ENCODE measurements around the gene TTR. TPM values are rescaled to one million over a fixed set of nuclear protein-coding genes. Genes with fewer than 3 reads are reported as not detected.

Gene TTR
- polyA plus RNA-seq, 4 donors, result 0.63 to 2,731 (median 6.0) TPM

DNA sequence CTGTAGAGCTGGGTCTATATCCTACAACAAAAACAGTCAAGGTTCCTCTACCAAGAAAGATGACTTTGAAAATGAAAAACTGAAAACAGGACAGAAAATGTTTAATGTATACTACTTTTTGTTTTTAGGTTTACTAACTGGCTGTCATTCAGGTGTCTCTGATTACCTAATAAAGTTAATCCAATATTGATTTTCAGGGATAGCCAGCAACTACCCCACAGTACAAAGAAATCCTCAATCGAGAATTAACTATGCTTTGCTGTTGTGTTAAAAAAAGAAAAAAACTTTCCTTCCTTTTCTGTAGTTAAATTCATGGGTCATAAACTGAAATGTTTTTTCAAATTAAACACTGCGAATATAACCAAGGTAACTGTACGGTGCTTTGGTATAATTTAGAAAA lies 45.8 kb downstream of the TTR start:
- DNase-seq (no peak), FAIRE-seq (no peak)
- no peaks in the 10 kb centered on the region for H3K27me3 ChIP-seq (ENCODE audit: control insufficient read depth in 3 of 3, insufficient read depth in 3 of 3, low read length in 3 of 3)
- no peaks in the 10 kb centered on the region for H3K4me1 ChIP-seq (ENCODE audit: control insufficient read depth in 3 of 3, insufficient read depth in 2 of 3, low read depth in 1 of 3, low read length in 2 of 3)
- H3K36me3 ChIP-seq (ENCODE audit: control insufficient read depth in 3 of 3, insufficient read depth in 2 of 3, low read depth in 1 of 3, low read length in 3 of 3), result peaks cover 0 to 11% (median 2%) of the 10 kb centered on the region in 3 donors
- H3K4me3 ChIP-seq (ENCODE audit: low read depth in 1 of 3, low read length in 3 of 3), result no peak overlapping the region
- H3K9me3 ChIP-seq (ENCODE audit: control insufficient read depth in 2 of 2, insufficient read depth in 1 of 2, low read depth in 1 of 2, low read length in 1 of 2), result no peaks in the 10 kb centered on the region
- H3K27ac ChIP-seq (ENCODE audit: low read depth in 1 of 3, low read length in 2 of 3), result no peak overlapping the region
- 91 to 92% (median 92%) methylated on average over 3 of the region's 3 CpGs for WGBS, 3 donors

DNA sequence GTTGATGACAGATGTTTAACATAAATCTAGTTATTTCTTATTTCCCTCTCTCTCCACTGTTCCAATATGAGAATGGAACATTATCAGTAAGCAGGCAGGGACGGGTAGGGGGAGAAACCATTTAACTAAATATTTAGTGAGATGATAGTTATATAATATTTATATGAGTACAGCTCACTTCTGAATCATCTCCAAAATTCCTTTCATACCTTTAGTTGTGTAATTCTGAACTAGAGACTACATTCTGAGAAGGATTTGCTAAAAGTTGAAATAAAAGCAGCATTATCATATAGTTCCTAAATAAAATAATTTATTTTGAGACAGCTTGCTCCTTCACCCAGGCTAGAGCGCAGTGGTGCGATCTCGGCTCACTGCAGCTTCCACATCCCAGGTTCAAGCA lies 51.3 kb downstream of the TTR start:
- 88 to 93% (median 92%) methylated on average over 4 of the region's 4 CpGs for WGBS, 3 donors
- H3K36me3 ChIP-seq (ENCODE audit: control insufficient read depth in 3 of 3, insufficient read depth in 2 of 3, low read depth in 1 of 3, low read length in 3 of 3), result peaks cover 0 to 7% (median 2%) of the 10 kb centered on the region in 3 donors
- H3K9me3 ChIP-seq (ENCODE audit: control insufficient read depth in 2 of 2, insufficient read depth in 1 of 2, low read depth in 1 of 2, low read length in 1 of 2), result no peaks in the 10 kb centered on the region
- H3K27ac ChIP-seq (ENCODE audit: low read depth in 1 of 3, low read length in 2 of 3), result no peak overlapping the region
- DNase-seq (no peak), FAIRE-seq (no peak)
- peaks cover 5 to 15% (median 5%) of the 10 kb centered on the region in 3 donors for H3K4me1 ChIP-seq (ENCODE audit: control insufficient read depth in 3 of 3, insufficient read depth in 2 of 3, low read depth in 1 of 3, low read length in 2 of 3)
- H3K4me3 ChIP-seq (ENCODE audit: low read depth in 1 of 3, low read length in 3 of 3), result no peak overlapping the region
- no peaks in the 10 kb centered on the region for H3K27me3 ChIP-seq (ENCODE audit: control insufficient read depth in 3 of 3, insufficient read depth in 3 of 3, low read length in 3 of 3)

DNA sequence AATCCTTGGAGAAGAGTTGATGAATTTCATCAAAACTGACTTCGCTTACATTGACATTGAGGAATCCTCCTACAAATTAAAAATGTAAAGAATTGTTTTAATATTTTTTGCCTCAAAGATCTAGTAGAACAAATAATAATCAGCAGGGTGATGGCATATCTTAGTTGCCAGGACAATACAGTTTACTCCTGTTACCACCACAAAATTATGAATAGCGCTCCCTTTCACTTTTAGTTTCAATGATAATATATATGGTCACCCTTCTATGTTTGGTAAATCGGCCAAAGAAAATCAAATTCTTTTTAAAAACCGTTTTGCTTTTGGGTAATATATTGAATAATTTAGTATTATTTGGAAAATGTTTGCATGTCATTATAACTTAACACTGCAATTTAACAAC lies 53.7 kb downstream of the TTR start:
- Histone ChIP-seq H3K27ac (ENCODE audit: low read depth in 1 of 3, low read length in 2 of 3) (no peak overlapping the region), H3K9me3 (ENCODE audit: control insufficient read depth in 2 of 2, insufficient read depth in 1 of 2, low read depth in 1 of 2, low read length in 1 of 2) (no peaks in the 10 kb centered on the region), H3K27me3 (ENCODE audit: control insufficient read depth in 3 of 3, insufficient read depth in 3 of 3, low read length in 3 of 3) (no peaks in the 10 kb centered on the region), H3K36me3 (ENCODE audit: control insufficient read depth in 3 of 3, insufficient read depth in 2 of 3, low read depth in 1 of 3, low read length in 3 of 3) (peaks cover 0 to 3% (median 2%) of the 10 kb centered on the region in 3 donors), H3K4me1 (ENCODE audit: control insufficient read depth in 3 of 3, insufficient read depth in 2 of 3, low read depth in 1 of 3, low read length in 2 of 3) (peaks cover 5 to 23% (median 9%) of the 10 kb centered on the region in 3 donors), H3K4me3 (ENCODE audit: low read depth in 1 of 3, low read length in 3 of 3) (no peak overlapping the region)
- DNase-seq (no peak), FAIRE-seq (no peak)
- 85 to 94% (median 88%) methylated on average over 4 of the region's 4 CpGs for WGBS, 3 donors

DNA sequence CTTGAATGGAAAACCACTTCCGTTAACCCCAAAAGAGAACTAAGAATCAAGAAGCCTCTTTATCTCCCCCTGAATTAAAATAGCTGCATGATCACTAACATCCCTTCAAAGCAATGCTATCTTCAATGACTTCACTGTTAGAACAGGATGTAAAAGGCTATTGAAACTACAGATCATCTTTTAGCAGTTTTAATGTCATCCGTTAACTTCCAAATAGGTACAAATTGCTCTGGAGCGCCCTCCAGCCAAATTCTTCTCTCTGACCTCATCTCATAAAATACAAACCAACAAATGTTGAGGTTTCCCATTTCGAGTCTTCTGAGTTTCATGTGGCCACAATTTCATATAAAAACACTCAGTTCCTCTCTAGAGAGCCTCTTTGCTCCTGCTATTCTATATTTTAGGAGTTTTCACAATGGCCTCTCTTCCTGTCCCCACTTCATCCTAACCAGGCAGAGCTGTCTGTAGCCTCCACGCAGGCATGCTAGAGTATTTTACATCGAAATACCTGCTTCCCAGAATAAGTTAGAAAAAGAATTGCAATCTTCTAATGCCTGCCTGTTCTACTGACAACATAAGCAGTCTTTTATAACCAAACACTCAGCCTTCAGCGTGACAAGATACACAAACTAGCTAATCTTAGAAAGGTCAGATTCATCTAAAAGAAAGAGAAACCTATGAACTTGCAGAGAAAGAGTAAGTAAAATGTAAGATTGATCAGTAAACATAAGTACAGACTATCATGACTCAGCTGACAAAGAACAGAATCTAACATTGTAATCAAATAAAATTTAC lies 54.9 kb downstream of the TTR start:
- H3K9me3 ChIP-seq (ENCODE audit: control insufficient read depth in 2 of 2, insufficient read depth in 1 of 2, low read depth in 1 of 2, low read length in 1 of 2), result no peaks in the 10 kb centered on the region
- H3K27me3 ChIP-seq (ENCODE audit: control insufficient read depth in 3 of 3, insufficient read depth in 3 of 3, low read length in 3 of 3), result no peaks in the 10 kb centered on the region
- DNase-seq (no peak), FAIRE-seq (no peak)
- no peaks in the 10 kb centered on the region for H3K36me3 ChIP-seq (ENCODE audit: control insufficient read depth in 3 of 3, insufficient read depth in 2 of 3, low read depth in 1 of 3, low read length in 3 of 3)
- H3K27ac ChIP-seq (ENCODE audit: low read depth in 1 of 3, low read length in 2 of 3), result peak overlapping the region in 2 of 3 donors; percentile 41 to 48
- peaks cover 5 to 23% (median 9%) of the 10 kb centered on the region in 3 donors for H3K4me1 ChIP-seq (ENCODE audit: control insufficient read depth in 3 of 3, insufficient read depth in 2 of 3, low read depth in 1 of 3, low read length in 2 of 3)
- 64 to 84% (median 77%) methylated on average over 7 of the region's 7 CpGs for WGBS, 3 donors
- no peak overlapping the region for H3K4me3 ChIP-seq (ENCODE audit: low read depth in 1 of 3, low read length in 3 of 3)

DNA sequence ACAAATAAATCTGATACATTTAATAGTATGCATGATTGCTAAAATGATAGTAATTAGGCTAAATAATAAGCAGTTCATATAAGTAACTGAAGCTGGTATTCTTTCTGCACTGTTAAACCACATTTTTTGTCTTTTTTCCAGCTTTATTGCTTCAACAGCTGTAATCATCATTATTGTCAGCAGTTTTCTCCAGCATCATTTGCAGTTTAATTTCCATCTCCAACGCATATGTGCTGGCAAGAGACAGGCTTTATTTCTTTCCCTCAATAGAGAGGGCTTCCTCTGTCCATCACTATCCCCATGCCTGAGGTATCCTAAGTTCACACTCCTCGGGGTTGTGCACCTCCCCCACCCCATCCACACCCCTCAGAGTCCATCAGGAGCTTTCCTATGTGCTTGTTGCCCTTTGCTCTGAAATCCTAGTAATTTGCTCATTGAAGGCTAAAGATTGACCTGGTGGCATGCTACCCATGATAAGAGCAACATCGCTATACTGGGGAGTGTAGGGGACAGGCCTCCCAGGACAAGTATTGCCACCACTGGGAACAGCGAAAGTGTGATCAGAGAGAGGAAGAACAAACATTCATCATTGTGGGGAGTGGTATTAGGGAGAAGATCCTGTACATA lies 55.6 kb downstream of the TTR start:
- FAIRE-seq, result no peak
- Histone ChIP-seq H3K27ac (ENCODE audit: low read depth in 1 of 3, low read length in 2 of 3) (peak overlapping the region in 2 of 3 donors; percentile 41 to 50), H3K36me3 (ENCODE audit: control insufficient read depth in 3 of 3, insufficient read depth in 2 of 3, low read depth in 1 of 3, low read length in 3 of 3) (no peaks in the 10 kb centered on the region), H3K4me1 (ENCODE audit: control insufficient read depth in 3 of 3, insufficient read depth in 2 of 3, low read depth in 1 of 3, low read length in 2 of 3) (peaks cover 5 to 23% (median 9%) of the 10 kb centered on the region in 3 donors), H3K9me3 (ENCODE audit: control insufficient read depth in 2 of 2, insufficient read depth in 1 of 2, low read depth in 1 of 2, low read length in 1 of 2) (no peaks in the 10 kb centered on the region), H3K27me3 (ENCODE audit: control insufficient read depth in 3 of 3, insufficient read depth in 3 of 3, low read length in 3 of 3) (no peaks in the 10 kb centered on the region), H3K4me3 (ENCODE audit: low read depth in 1 of 3, low read length in 3 of 3) (no peak overlapping the region)
- WGBS, 3 donors, result 25 to 56% (median 40%) methylated on average over 4 of the region's 4 CpGs
- DNase-seq, result peak; percentile 80 to 89

Other genes starting within 250 kb of the TTR start
- gene DSG4, start 215.1 kb upstream of the TTR start, polyA plus RNA-seq, result under 1 TPM in 2 of 4 donors, not detected in 2; 0.07 to 0.28 TPM
- gene DSG3, start 144.1 kb upstream of the TTR start, polyA plus RNA-seq, result 1 to 10 TPM in 1 of 4 donors, under 1 TPM in 3; 0.03 to 2.5 (median 0.47) TPM
- 100 to 1,000 TPM in 1 of 4 donors, 10 to 100 TPM in 3; 28.6 to 106 (median 47.9) TPM for gene DSG2, start 93.7 kb upstream of the TTR start, polyA plus RNA-seq
- gene B4GALT6, start 92.7 kb downstream of the TTR start, polyA plus RNA-seq, result 10 to 100 TPM in 2 of 4 donors, 1 to 10 TPM in 2; 4.7 to 10.3 (median 8.1) TPM
- gene SLC25A52, start 169.0 kb downstream of the TTR start, polyA plus RNA-seq, result under 1 TPM in 1 of 4 donors, not detected in 3; 0.04 TPM